Hepatocyte (in vitro differentiated cells): ENCODE measurements around the gene NDUFS1. TPM values are rescaled to one million over a fixed set of nuclear protein-coding genes. Genes with fewer than 3 reads are reported as not detected.
"Not testable (repeated sequence)": the region's sequence is repeated elsewhere in the genome, so short reads cannot be mapped to it uniquely, and the experiment has no call there.

Experiments
- DNase-seq: peaks from one replicate; pipeline ENCODE4 v3.0.0-alpha.2; 2016; ENCODE audit warnings: low spot score
- H2AFZ ChIP-seq: fragments of 200-600 bp; sonication (generic); 2 replicates; pipeline ENCODE4 v1.6.0; 2016; ENCODE audit warnings: antibody characterized with exemption, mild to moderate bottlenecking
- H3K27ac ChIP-seq: fragments of 200-600 bp; sonication (generic); 2 replicates; pipeline ENCODE4 v1.5.1; 2016; ENCODE audit warnings: mild to moderate bottlenecking
- H3K27me3 ChIP-seq: fragments of 200-600 bp; sonication (generic); 2 replicates; pipeline ENCODE4 v1.6.1; 2016
- H3K36me3 ChIP-seq: fragments of 200-600 bp; sonication (generic); replicated peaks from 2 replicates; pipeline ENCODE4 v1.5.1; 2016; ENCODE audit warnings: low read depth; ENCODE audit not compliant: insufficient read depth
- H3K4me1 ChIP-seq: fragments of 200-600 bp; sonication (generic); 2 replicates; pipeline ENCODE4 v1.5.1; 2016; ENCODE audit warnings: mild to moderate bottlenecking, moderate library complexity; ENCODE audit not compliant: insufficient read depth
- H3K4me2 ChIP-seq: fragments of 200-600 bp; sonication (generic); 2 replicates; pipeline ENCODE4 v1.6.0; 2016
- H3K4me3 ChIP-seq: fragments of 200-600 bp; sonication (generic); 2 replicates; pipeline ENCODE4 v1.5.1; 2016; ENCODE audit warnings: mild to moderate bottlenecking
- H3K79me2 ChIP-seq: fragments of 200-600 bp; sonication (generic); 2 replicates; pipeline ENCODE4 v1.6.0; 2017; ENCODE audit warnings: mild to moderate bottlenecking
- H3K9me2 ChIP-seq: fragments of 200-600 bp; sonication (generic); replicated peaks from 2 replicates; pipeline ENCODE4 v1.6.0; 2017; ENCODE audit warnings: mild to moderate bottlenecking; ENCODE audit not compliant: insufficient read depth
- H3K9me3 ChIP-seq: fragments of 200-600 bp; sonication (generic); 2 replicates; pipeline ENCODE4 v1.5.1; 2016; ENCODE audit warnings: low read depth, mild to moderate bottlenecking
- H4K20me1 ChIP-seq: fragments of 200-600 bp; sonication (generic); 2 replicates; pipeline ENCODE4 v1.6.0; 2016; ENCODE audit warnings: mild to moderate bottlenecking; ENCODE audit not compliant: insufficient read depth, poor library complexity, severe bottlenecking
- CTCF ChIP-seq: fragments of 200-600 bp; sonication (generic); IDR thresholded peaks from 2 replicates; pipeline ENCODE4 v1.5.1; 2016; ENCODE audit warnings: antibody characterized with exemption, mild to moderate bottlenecking; ENCODE audit not compliant: poor library complexity
- EZH2 ChIP-seq: fragments of 200-600 bp; sonication (generic); IDR thresholded peaks from 2 replicates; pipeline ENCODE4 v1.6.1; 2016; ENCODE audit warnings: antibody characterized with exemption, mild to moderate bottlenecking, borderline replicate concordance
- EZH2phosphoT487 ChIP-seq: fragments of 200-600 bp; sonication (generic); IDR thresholded peaks from one replicate; pipeline ENCODE4 v1.6.1; 2018; ENCODE audit warnings: antibody characterized with exemption, mild to moderate bottlenecking, low read depth, moderate library complexity; ENCODE audit not compliant: unreplicated experiment, severe bottlenecking
- WGBS: methylation state at CpG from one replicate; pipeline ENCODE4 v1.1.6; 2016; ENCODE audit warnings: low lambda C conversion rate; ENCODE audit errors: missing lambda C conversion rate; 5-methylcytosine and 5-hydroxymethylcytosine counted together
- polyA plus RNA-seq: library from polyadenylated mRNA; unstranded; fragments of >200 nt; fragmentation: Nextera tagmentation; extraction: Ambion mirVana; gene quantifications from 2 replicates; pipeline ENCODE4 v1.2.1, GENCODE V29; 2016
- total RNA-seq: library from RNA; depleted of rRNA; stranded (reverse); fragments of >200 nt; gene quantifications from 2 replicates; pipeline ENCODE4 v1.2.3, GENCODE V29; 2014

NDUFS1 gene
- total and polyA plus RNA-seq, 2 experiments from 2014 or later, result 46.5 to 121 TPM

- Histone ChIP-seq H3K27ac (no peak overlapping the region), H3K79me2 (no peaks in the 10 kb centered on the region), H2AFZ (no peak overlapping the region), H3K9me3 (no peaks in the 10 kb centered on the region), H3K4me3 (no peak overlapping the region), H3K36me3 (no peaks in the 10 kb centered on the region), H3K4me2 (no peak overlapping the region), H3K9me2 (no peaks in the 10 kb centered on the region), H3K4me1 (no peaks in the 10 kb centered on the region), H3K27me3 (peaks cover 6% of the 10 kb centered on the region), H4K20me1 (no peaks in the 10 kb centered on the region)
- TF ChIP-seq EZH2phosphoT487, result no peak
- no peak for TF ChIP-seq CTCF
- TF ChIP-seq EZH2, result no peak
- 94% methylated on average over 5 of the region's 5 CpGs for WGBS
- no peak for DNase-seq
Measured at GRCh38 chr2:206190689-206191088, 31.4 kb upstream of the NDUFS1 start.

- Histone ChIP-seq H3K9me3 (no peaks in the 10 kb centered on the region), H3K36me3 (no peaks in the 10 kb centered on the region), H4K20me1 (no peaks in the 10 kb centered on the region), H3K4me2 (no peak overlapping the region), H3K27me3 (peaks cover 6% of the 10 kb centered on the region), H3K79me2 (no peaks in the 10 kb centered on the region), H3K4me1 (no peaks in the 10 kb centered on the region), H3K27ac (no peak overlapping the region), H3K4me3 (no peak overlapping the region), H3K9me2 (no peaks in the 10 kb centered on the region), H2AFZ (no peak overlapping the region)
- TF ChIP-seq EZH2 (no peak), EZH2phosphoT487 (no peak), CTCF (no peak)
- WGBS, result 81% methylated on average over 2 of the region's 2 CpGs
- DNase-seq, result no peak
Measured at GRCh38 chr2:206190111-206190510, 30.9 kb upstream of the NDUFS1 start.

- Histone ChIP-seq H3K36me3 (no peaks in the 10 kb centered on the region), H3K4me1 (no peaks in the 10 kb centered on the region), H3K79me2 (no peaks in the 10 kb centered on the region), H2AFZ (no peak overlapping the region), H4K20me1 (no peaks in the 10 kb centered on the region), H3K4me2 (no peak overlapping the region), H3K4me3 (no peak overlapping the region), H3K27me3 (peaks cover 6% of the 10 kb centered on the region), H3K9me3 (no peaks in the 10 kb centered on the region), H3K9me2 (no peaks in the 10 kb centered on the region), H3K27ac (no peak overlapping the region)
- 63% methylated on average over 3 of the region's 3 CpGs for WGBS
- DNase-seq, result no peak
- TF ChIP-seq CTCF, result no peak
- no peak for TF ChIP-seq EZH2
- no peak for TF ChIP-seq EZH2phosphoT487
Measured at GRCh38 chr2:206189691-206190090, 30.4 kb upstream of the NDUFS1 start.

- not testable (repeated sequence) for H2AFZ ChIP-seq, DNase-seq, H3K79me2 ChIP-seq, H3K27ac ChIP-seq, H3K36me3 ChIP-seq, H3K9me2 ChIP-seq, H3K9me3 ChIP-seq, H3K4me2 ChIP-seq, H3K27me3 ChIP-seq, H4K20me1 ChIP-seq, H3K4me1 ChIP-seq, H3K4me3 ChIP-seq
- WGBS, result 82% methylated on average over 6 of the region's 6 CpGs
Measured at GRCh38 chr2:206181526-206181925, 22.3 kb upstream of the NDUFS1 start.
